Measurements from ENCODE around the gene ABTB2. TPM values are rescaled to one million over a fixed set of nuclear protein-coding genes. Genes with fewer than 3 reads are reported as not detected.

Gene ABTB2
- polyA plus RNA-seq, 3 donors from 2014 or later = 0.56 TPM; not detected in 2

DNA sequence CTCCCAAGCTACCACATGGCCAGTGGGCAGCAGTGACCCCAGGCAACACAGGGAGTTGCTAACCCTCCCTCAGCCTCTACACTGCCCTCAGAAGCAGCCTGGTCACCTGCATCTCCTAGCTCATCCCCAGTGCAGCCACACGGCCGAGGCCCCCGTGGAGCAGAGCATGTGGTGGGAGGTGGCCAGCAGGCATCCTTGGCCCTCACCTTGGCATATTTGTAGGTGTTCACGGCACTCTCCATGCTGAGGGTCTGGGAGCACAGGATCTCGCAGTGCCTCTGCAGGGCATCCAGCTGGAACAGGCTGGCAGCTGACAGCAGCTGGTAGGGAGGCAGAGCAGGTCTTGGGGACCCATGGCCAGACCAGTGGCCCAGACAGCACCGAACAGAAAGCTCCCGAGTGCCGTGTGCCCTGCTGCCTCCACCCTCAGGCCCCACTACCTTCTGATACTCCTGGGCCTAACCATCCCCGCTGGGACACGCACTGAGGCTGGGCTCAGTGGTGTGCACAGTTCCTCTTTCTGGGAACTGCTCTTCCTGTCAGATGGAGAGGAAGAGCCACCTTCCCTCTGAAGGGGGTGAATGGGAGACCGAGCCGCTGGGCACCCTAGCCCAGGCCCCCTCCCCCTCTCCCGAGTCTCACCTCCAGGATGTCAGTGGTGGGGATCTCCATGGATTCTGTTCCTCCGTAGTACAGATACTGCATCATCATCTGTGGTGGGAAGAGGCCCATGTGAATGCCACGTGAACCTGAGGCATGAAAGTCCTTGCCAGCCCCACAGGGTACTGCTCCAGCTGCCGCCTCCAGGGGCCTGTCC is 203.5 kb downstream of the ABTB2 start:
- no peak for DNase-seq
- Mint-ChIP-seq H3K9me3 (no peaks in the 10 kb centered on the region), H3K4me1 (peaks cover 6 to 9% of the 10 kb centered on the region in 2 donors), H3K27me3 (ENCODE audit: low read depth in 3 of 3) (peaks cover 0 to 2% (median 0%) of the 10 kb centered on the region in 3 donors), H3K4me3 (no peak overlapping the region), H3K36me3 (no peaks in the 10 kb centered on the region), H3K27ac (no peak overlapping the region)

DNA sequence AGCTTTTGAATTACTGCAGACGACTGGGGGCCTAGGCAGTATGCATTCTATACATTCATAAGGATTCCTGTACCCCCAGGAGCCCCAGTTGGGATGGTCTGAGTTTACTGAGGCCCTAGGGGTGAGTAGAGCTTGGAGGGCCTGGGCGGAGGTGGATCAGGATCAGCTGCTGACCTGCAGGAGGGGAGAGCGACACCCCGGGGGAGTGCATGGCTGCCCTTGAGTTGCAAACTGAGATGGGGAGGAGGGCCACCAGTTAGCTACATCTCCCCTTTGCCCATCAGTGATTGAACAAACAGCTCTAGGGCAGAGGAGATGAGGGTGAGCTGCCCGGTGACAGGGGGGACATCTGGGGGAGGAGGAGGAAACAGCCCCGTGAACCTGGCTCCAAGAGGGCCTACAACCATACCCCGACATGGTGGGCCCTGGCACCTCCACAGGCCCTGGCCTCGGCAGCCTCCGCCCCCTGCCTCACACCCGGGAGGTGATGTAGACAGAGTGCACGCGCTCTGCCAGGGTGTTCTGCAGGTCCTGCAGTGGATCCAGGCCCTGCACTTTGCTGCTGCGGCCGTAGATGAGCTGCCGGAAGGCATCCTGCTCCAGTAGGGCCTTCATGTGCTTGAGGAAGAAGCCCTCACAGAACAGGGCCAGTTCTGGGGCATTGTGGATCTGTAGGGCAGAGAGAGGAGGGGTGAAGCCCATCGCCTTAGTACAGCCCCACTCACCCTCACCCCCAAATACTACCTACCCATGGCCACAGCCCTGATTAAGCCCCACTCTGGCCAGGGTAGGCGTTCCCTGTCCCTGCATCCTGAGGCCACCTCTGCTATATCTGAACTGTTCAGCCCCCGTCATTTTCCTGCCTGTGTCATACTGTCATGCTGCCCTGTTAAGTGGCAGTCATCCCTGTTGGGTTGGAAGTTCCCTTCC is 205.6 kb downstream of the ABTB2 start:
- no peak overlapping the region for H3K4me3 Mint-ChIP-seq
- H3K4me1 Mint-ChIP-seq = peaks cover 0 to 5% of the 10 kb centered on the region in 2 donors
- H3K27ac Mint-ChIP-seq = no peak overlapping the region
- H3K9me3 Mint-ChIP-seq = no peaks in the 10 kb centered on the region
- peaks cover 0 to 12% (median 4%) of the 10 kb centered on the region in 3 donors for H3K36me3 Mint-ChIP-seq
- no peak for DNase-seq
- no peaks in the 10 kb centered on the region for H3K27me3 Mint-ChIP-seq (ENCODE audit: low read depth in 3 of 3)

DNA sequence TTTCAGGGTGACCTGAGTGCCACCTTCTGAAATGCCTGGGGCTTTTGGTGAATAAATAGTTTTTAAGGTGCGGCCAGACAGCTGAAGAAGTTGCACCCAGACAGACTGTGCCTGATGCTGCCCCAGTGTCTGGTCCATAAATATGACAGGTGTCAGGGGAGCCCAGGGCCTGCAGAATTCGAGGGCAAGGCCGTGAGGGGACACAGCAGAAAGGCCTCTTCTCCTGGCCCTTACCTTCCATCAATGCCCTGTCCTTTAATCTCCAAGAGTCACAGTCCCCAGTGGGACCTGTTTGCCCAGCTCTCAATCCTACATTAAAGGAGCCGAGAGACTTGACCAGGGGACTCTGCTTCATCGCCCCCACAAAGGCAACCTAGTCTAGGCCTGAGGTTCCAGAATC is 206.6 kb downstream of the ABTB2 start:
- peaks cover 0 to 5% of the 10 kb centered on the region in 2 donors for H3K4me1 Mint-ChIP-seq

DNA sequence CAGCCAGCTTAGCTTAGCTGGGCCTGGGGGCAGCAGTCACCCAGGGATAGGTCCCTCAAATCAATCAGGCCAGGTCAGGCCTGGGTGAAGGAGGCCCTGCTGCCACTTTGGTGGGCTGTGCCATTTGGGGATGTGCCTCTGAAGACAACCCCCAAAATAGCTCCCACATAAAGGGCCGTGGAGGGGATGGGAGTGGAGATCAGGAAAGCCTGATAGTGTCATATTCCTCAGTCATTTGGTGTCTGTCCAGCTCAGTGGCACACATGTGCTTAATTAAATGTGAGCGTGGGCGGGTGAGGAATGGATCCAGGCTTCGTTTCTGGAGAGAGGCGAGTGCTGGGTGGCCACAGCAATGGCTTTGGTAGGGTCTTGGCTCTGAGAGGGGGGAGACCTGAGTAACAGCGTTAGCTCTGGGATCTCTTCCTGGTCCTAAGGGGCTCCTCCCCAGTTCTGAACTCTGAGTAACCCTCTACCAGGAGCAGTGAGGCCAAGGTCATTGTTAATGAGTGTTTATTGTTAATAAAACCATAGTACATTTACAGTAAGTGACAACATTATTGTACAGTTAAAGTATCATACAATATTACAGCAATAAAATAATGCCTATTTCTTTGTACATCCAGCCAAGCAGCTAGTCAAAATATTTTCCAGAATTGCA is 207.2 kb downstream of the ABTB2 start:
- Mint-ChIP-seq H3K4me3 (no peak overlapping the region), H3K4me1 (peaks cover 0 to 5% of the 10 kb centered on the region in 2 donors), H3K27me3 (ENCODE audit: low read depth in 3 of 3) (no peaks in the 10 kb centered on the region), H3K9me3 (no peaks in the 10 kb centered on the region), H3K36me3 (peaks cover 8 to 28% (median 17%) of the 10 kb centered on the region in 3 donors), H3K27ac (no peak overlapping the region)
- DNase-seq = no peak

More for the DNA sequence above, 206.6 kb downstream of the ABTB2 start:
- no peaks in the 10 kb centered on the region for H3K27me3 Mint-ChIP-seq (ENCODE audit: low read depth in 3 of 3)
- peaks cover 7 to 22% (median 12%) of the 10 kb centered on the region in 3 donors for H3K36me3 Mint-ChIP-seq
- H3K9me3 Mint-ChIP-seq = no peaks in the 10 kb centered on the region
- no peak overlapping the region for H3K27ac Mint-ChIP-seq
- H3K4me3 Mint-ChIP-seq = no peak overlapping the region
- DNase-seq = no peak

DNA sequence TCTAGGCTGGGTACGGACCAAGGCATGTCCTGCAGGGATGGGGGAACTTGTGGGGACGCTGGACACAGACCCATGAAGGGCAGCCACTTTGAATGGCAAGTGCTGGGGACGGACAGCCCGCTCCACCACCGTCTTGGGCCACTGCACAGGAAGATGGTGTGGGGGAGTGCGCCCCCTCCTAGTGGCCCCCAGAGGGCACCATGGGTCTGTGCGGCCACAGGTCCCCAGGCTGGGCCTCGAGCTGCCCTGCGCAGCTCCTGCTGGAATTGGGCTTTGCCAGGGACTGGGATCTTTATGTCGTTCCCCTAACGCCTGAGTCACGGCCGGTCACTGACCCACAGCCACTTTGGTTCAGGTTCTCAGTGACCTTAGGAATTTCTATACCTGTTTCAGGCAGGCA is 208.0 kb downstream of the ABTB2 start:
- H3K4me3 Mint-ChIP-seq = no peak overlapping the region
- peaks cover 0 to 5% of the 10 kb centered on the region in 2 donors for H3K4me1 Mint-ChIP-seq
- peaks cover 13 to 35% (median 21%) of the 10 kb centered on the region in 3 donors for H3K36me3 Mint-ChIP-seq
- H3K27ac Mint-ChIP-seq = no peak overlapping the region
- no peaks in the 10 kb centered on the region for H3K27me3 Mint-ChIP-seq (ENCODE audit: low read depth in 3 of 3)
- DNase-seq = no peak
- no peaks in the 10 kb centered on the region for H3K9me3 Mint-ChIP-seq

DNA sequence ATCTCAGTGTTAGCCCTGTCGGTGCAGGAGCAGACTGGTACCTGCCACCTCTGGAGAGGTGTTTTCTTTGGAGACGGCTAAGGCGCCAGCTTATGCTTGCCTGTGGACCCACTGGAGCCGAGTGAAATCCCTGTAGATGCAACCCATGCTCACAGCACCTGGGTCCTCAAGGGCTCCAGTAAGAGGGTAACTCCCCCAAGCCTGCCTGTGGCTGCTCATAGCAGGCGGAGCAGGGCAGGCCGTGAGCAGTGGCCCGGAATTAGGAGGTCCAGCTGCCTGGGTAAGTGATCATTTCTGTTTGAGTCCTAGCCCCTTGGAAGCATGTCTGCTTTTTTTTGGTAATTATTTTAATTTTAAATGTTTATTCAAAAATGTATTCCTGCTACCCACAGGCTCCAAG is 208.5 kb downstream of the ABTB2 start:
- Mint-ChIP-seq H3K4me1 (peaks cover 0 to 5% of the 10 kb centered on the region in 2 donors), H3K36me3 (peaks cover 16 to 38% (median 21%) of the 10 kb centered on the region in 3 donors), H3K9me3 (no peaks in the 10 kb centered on the region), H3K27me3 (ENCODE audit: low read depth in 3 of 3) (no peaks in the 10 kb centered on the region), H3K4me3 (no peak overlapping the region), H3K27ac (no peak overlapping the region)
- DNase-seq = no peak

DNA sequence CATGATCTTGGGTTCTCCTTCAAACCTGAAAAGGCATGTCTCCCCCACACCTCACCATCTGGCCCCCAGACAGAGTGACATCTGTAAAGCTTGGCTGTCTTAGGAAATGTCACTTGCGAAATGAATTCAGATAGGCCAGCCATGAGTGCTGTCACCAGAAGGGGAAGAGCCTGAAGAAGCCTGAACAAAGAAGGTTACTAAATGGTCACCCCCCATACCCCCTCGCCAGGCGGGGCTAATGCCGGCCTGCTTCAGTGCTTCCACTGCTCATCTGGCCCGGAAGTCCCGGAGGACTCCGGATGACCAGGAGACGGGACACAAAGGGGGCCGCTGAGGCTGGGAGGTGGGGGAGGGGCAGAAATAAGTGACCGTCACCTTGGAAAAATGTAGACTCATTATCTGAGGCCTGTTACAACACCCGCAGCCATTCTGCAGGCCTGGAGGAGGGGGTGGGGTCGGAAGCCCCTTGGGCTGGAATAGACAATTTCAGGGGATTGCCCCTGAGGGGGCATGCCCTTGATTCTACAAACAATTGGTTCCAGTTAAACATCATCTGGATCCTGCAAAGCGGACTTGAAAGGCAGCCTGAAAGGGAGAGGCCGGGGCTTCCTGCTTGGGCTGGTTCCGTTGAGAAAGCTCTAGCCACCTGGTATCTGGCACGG is 209.2 kb downstream of the ABTB2 start:
- H3K27ac Mint-ChIP-seq = no peak overlapping the region

DNA sequence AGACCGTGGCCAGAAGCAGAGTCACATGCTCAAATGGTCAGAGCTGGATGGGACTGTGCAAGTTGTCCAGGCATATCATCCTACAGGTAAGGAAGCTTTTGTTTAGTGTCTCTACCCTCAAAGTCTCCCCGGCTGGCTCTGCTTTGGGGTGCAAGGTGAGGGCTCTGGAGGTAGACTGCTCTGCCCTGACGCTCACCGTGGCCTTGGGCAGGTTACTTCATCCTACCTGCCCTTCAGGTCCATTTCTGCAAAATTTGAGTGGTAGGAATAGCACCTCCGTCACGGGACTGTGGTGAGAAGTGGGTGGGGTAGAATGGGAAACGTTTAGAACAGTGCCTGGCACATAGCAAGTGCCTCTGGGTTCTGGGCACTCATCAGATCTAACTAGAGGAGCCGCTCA is 210.2 kb downstream of the ABTB2 start:
- Mint-ChIP-seq H3K9me3 (no peaks in the 10 kb centered on the region), H3K27me3 (ENCODE audit: low read depth in 3 of 3) (no peaks in the 10 kb centered on the region), H3K27ac (no peak overlapping the region), H3K36me3 (peaks cover 16 to 48% (median 26%) of the 10 kb centered on the region in 3 donors), H3K4me3 (no peak overlapping the region), H3K4me1 (no peaks in the 10 kb centered on the region)
- no peak for DNase-seq

More for the DNA sequence above, 209.2 kb downstream of the ABTB2 start:
- Mint-ChIP-seq H3K4me3 (no peak overlapping the region), H3K4me1 (peaks cover 0 to 4% of the 10 kb centered on the region in 2 donors), H3K36me3 (peaks cover 16 to 38% (median 21%) of the 10 kb centered on the region in 3 donors), H3K27me3 (ENCODE audit: low read depth in 3 of 3) (no peaks in the 10 kb centered on the region), H3K9me3 (no peaks in the 10 kb centered on the region)
- no peak for DNase-seq

DNA sequence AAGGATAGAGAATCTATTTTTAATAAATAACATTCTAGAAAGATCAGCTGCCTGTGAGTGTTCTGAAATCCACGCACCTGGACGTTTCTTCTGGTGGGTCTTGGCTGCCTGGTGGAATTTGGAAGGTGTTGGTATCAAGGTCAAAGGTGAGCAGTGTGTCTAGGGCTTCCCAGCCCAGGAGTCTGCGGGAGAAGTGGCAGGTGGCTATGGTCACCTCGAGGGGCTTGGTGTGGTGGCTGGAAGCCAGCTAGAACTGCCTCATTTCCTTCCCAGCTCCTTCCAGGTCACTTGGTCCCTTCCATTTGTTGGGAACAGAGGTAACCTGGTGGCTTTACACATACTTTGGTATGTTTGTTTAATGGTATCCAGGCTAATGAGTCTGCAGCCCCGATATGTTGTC is 210.9 kb downstream of the ABTB2 start:
- Mint-ChIP-seq H3K4me3 (no peak overlapping the region), H3K27ac (peak overlapping the region in 1 of 6 donors; percentile 45), H3K9me3 (no peaks in the 10 kb centered on the region), H3K27me3 (ENCODE audit: low read depth in 3 of 3) (no peaks in the 10 kb centered on the region), H3K36me3 (peaks cover 18 to 55% (median 28%) of the 10 kb centered on the region in 3 donors), H3K4me1 (no peaks in the 10 kb centered on the region)
- DNase-seq = no peak

DNA sequence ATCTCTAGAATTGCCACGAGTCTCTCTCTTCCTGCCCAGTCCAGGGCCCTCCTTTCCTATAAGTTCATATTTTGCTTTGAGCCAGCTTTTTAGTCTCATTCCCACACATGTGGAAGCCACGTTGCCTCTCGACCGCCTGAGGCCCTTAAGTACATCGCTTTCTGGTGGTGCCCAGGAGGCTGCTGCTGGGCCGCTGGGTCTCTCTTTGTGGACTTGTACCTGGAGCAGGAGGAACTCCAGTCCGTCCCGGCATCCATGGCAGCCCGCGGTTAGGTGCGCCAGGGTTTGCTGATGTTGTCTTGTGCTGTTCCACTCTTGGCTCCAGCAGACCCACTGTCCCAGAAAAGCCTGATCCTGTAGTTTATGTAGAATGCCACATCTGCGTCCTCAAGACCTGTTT is 211.4 kb downstream of the ABTB2 start:
- Mint-ChIP-seq H3K36me3 (peaks cover 22 to 60% (median 33%) of the 10 kb centered on the region in 3 donors), H3K27ac (no peak overlapping the region), H3K4me3 (no peak overlapping the region), H3K9me3 (no peaks in the 10 kb centered on the region), H3K4me1 (no peaks in the 10 kb centered on the region), H3K27me3 (ENCODE audit: low read depth in 3 of 3) (no peaks in the 10 kb centered on the region)
- no peak for DNase-seq

DNA sequence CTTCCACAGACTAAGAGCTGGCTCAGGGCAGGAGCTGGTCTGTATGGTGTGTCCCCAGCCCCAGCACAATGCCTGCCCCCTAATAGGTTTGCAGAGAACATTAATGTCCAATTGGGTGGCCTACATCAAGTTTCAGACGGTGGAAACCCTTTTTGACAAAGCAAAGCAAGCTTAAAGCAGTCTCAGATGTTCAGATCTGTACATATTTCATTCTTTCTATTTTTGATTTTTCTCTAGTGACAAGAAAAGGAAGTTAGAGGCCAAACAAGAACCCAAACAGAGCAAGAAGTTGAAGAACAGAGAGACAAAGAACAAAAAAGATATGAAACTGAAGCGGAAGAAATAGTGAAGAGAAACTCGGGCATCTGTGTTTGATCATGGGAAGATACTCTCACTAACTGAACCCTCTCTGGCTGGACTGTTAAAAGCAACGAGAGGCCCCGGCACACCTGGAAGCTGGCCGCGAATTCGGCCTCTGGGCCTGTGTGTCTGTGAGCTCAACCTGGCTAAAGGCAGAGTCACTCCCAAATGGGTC is 211.9 kb downstream of the ABTB2 start:
- Mint-ChIP-seq H3K4me3 (no peak overlapping the region), H3K27ac (no peak overlapping the region), H3K36me3 (peaks cover 25 to 65% (median 35%) of the 10 kb centered on the region in 3 donors)

DNA sequence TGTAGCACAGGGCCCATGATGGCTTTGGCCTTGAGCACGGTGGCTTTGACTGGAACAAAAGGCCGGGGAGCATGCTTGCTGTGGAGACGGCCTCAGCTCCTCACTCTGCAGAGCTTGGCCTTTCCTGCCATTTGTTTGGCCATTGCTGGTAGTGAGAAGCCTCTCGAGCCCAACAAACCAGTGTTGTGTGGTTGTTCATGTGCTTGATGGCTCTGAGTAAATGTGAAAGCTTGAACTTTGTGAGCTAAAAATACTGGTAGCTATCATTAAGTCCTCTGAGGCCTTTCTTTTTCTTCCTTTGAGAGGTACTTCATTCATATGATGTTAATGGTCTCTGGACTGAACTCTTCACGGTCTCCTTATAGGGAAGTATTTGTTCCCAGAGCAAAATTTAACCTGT is 212.7 kb downstream of the ABTB2 start:
- no peak overlapping the region for H3K27ac Mint-ChIP-seq
- H3K36me3 Mint-ChIP-seq = peaks cover 25 to 70% (median 35%) of the 10 kb centered on the region in 3 donors
- no peaks in the 10 kb centered on the region for H3K4me1 Mint-ChIP-seq

More for the DNA sequence above, 211.9 kb downstream of the ABTB2 start:
- Mint-ChIP-seq H3K4me1 (no peaks in the 10 kb centered on the region), H3K27me3 (ENCODE audit: low read depth in 3 of 3) (no peaks in the 10 kb centered on the region), H3K9me3 (no peaks in the 10 kb centered on the region)
- no peak for DNase-seq

DNA sequence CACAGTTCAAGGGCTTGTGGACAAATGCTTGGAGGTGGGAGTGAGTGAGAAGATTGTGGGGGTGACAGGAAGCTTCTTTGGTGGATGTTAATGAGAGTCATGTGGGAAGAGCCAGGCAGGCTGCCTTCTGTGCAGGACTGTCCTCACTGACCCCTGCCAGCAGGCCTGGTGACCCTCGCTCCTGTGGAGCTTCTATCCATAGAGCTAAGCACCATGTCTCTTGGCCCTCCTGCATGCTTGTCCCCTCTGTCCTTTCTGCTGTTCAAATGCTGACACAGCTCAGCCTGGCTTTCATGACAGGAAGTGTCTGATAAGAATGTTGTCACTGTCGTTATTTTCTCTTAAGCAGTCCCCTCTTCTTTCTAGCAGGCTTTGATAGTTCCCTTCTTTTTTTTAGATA is 214.8 kb downstream of the ABTB2 start:
- no peak overlapping the region for H3K4me3 Mint-ChIP-seq
- DNase-seq = no peak
- H3K27ac Mint-ChIP-seq = no peak overlapping the region
- H3K27me3 Mint-ChIP-seq (ENCODE audit: low read depth in 3 of 3) = no peaks in the 10 kb centered on the region
- peaks cover 35 to 77% (median 41%) of the 10 kb centered on the region in 3 donors for H3K36me3 Mint-ChIP-seq
- H3K4me1 Mint-ChIP-seq = no peaks in the 10 kb centered on the region
- H3K9me3 Mint-ChIP-seq = no peaks in the 10 kb centered on the region

More for the DNA sequence above, 212.7 kb downstream of the ABTB2 start:
- Mint-ChIP-seq H3K4me3 (no peak overlapping the region), H3K9me3 (no peaks in the 10 kb centered on the region), H3K27me3 (ENCODE audit: low read depth in 3 of 3) (no peaks in the 10 kb centered on the region)
- DNase-seq = no peak
